Subcutaneous adipose tissue (tissue), 4 donors: ENCODE measurements around the gene INTS11. TPM values are rescaled to one million over a fixed set of nuclear protein-coding genes. Genes with fewer than 3 reads are reported as not detected.

Source experiments
- CTCF ChIP-seq: fragments of 450-650 bp; IDR thresholded peaks from one replicate; pipeline ENCODE4 v1.5.1; 2016; ENCODE audit warnings: low read depth, mild to moderate bottlenecking, control low read depth, antibody characterized with exemption, moderate library complexity
- total RNA-seq, 4 donors: library from RNA; depleted of rRNA; stranded (reverse); fragments of >200 nt; gene quantifications; one replicate each; pipeline ENCODE4 v1.1.0, GENCODE V29; 2016

INTS11 gene
- total RNA-seq, 4 donors from 2014 or later, result 50.5 to 122 (median 60.6) TPM

- no peak for TF ChIP-seq CTCF
These were observed 14.4 kb downstream of the INTS11 start for GRCh38 chr1:1310109-1310385.

GRCh38 chr1:1309251-1310108 lies 15.0 kb downstream of the INTS11 start:
- no peak for TF ChIP-seq CTCF

- no peak for TF ChIP-seq CTCF
These were observed 15.7 kb downstream of the INTS11 start for GRCh38 chr1:1308756-1309250.

GRCh38 chr1:1307923-1308755 lies 16.3 kb downstream of the INTS11 start, which contains the start of the genes ACAP3 and PUSL1:
ACAP3 (minus strand) TSS chr1:1307930; CDS start chr1:1307815, 115 bp downstream.
PUSL1 (plus strand) TSS chr1:1308597; CDS start chr1:1308644, 47 bp downstream.
- TF ChIP-seq CTCF, result no peak

GRCh38 chr1:1307261-1307922 lies 17.1 kb downstream of the INTS11 start:
- TF ChIP-seq CTCF, result no peak

- no peak for TF ChIP-seq CTCF
These were observed 17.7 kb downstream of the INTS11 start for GRCh38 chr1:1306661-1307260.
